Measurements from ENCODE around the gene ZNF574.
A peak's percentile ranks its signal among the peaks of the same experiment; 100 is the strongest.

ZNF574 gene

GRCh38 chr19:42115219-42115618, 39.3 kb downstream of the ZNF574 start:
- DNase-seq (ENCODE audit: low read depth) = peak; percentile 30
- H3K4me3 ChIP-seq (ENCODE audit: control insufficient read depth, low read depth, low read length) = no peak overlapping the region
- TF ChIP-seq CTCF (conservative IDR thresholded peaks at IDR 0.05; ENCODE audit: control insufficient read depth, insufficient read depth, low read depth, low read length) = no peak

DNA sequence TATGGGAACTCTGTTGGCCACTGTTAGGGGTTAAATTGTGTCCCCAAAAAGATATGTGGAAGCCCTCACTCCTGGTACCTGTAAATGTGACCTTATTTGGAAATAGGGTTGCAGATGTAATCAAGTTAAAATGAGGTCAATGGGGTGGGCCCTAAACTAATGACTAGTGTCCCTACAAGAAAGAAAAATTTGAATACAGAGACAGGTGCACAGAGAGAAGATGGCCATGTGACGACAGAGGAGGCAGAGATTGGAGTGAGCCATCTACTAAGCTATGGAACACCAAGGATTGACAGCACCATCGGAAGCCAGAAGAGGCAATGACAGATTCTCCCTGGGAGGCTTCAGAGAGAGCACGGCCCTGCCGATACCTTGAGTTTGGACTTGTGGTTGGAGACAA, 39.7 kb downstream of the ZNF574 start:
- no peak for TF ChIP-seq CTCF (conservative IDR thresholded peaks at IDR 0.05; ENCODE audit: control insufficient read depth, insufficient read depth, low read depth, low read length)
- no peak overlapping the region for H3K4me3 ChIP-seq (ENCODE audit: control insufficient read depth, low read depth, low read length)
- no peak for DNase-seq (ENCODE audit: low read depth)

DNA sequence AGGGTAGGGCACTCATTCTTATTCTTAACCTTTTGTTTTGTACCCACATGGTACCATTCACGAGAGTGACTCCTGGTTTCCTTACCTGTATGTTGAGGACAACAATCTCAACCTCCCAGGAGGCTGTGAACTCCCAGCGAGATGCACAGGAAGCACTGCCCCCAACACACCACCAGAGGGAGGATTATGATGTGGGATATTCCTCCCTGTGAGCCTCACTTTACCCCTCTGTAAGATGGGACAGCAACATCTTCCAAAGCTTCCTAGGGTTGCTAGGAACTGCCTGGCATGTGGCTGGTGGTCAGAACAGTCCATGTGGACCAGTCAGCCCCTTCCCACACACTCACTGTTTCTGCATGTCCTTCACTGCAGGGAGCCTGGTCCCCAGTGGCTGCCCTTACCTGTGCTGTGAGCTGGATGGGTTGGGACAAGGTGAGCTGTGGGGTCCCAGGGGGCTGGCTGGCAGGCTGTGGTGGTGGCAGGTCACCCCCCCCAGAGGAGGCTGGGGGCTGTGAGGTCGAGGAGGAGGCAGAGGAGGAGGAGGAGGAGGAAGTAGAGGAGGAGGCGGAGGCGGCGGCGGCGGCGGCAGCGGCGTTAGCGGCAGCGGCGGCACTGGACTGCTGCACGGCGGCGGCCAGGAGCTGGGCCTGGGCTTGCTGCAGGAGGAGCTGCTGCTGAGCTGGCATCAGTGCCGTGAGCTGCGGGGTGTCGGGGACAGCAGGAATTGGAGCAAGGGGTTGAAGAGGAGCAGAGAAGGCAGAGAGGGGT, 40.5 kb downstream of the ZNF574 start:
- peak; percentile 11 for TF ChIP-seq CTCF (conservative IDR thresholded peaks at IDR 0.05; ENCODE audit: control insufficient read depth, insufficient read depth, low read depth, low read length)
- DNase-seq (ENCODE audit: low read depth) = no peak
- H3K4me3 ChIP-seq (ENCODE audit: control insufficient read depth, low read depth, low read length) = no peak overlapping the region

- no peak for DNase-seq (ENCODE audit: low read depth)
- H3K4me3 ChIP-seq (ENCODE audit: control insufficient read depth, low read depth, low read length) = no peak overlapping the region
- TF ChIP-seq CTCF (conservative IDR thresholded peaks at IDR 0.05; ENCODE audit: control insufficient read depth, insufficient read depth, low read depth, low read length) = no peak
These were observed 41.1 kb downstream of the ZNF574 start for GRCh38 chr19:42117076-42117475.

GRCh38 chr19:42120276-42120980, 44.5 kb downstream of the ZNF574 start:
- DNase-seq (ENCODE audit: low read depth) = no peak
- H3K4me3 ChIP-seq (ENCODE audit: control insufficient read depth, low read depth, low read length) = no peak overlapping the region
- no peak for TF ChIP-seq CTCF (conservative IDR thresholded peaks at IDR 0.05; ENCODE audit: control insufficient read depth, insufficient read depth, low read depth, low read length)

DNA sequence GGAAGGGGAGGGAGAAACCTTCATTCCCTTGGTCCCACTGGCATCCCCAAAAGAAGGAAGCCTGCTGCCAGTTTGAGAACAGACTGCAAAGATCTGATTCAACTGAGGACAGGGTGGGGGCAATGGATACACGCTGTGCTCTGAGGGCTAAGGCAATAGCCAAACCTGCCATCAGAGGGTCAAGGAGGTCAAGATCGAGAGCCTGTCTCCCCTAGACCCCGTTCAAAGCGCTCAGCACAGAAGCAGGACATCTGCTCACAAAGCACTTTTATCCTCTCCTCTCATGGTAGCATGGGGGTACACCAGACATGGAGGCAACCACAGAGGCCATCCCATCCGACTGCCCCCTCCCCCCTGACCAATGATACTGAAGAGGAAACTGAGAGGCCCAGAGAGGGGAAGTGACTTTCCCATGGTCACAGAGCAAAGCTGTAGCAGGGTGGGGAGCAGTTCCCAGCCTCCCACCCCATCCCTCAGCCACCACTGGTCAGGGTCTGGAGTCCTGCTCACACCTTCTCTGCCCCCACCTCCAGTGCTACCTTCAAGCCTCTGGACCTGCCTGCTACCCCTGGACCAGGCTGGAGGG, 45.2 kb downstream of the ZNF574 start:
- DNase-seq (ENCODE audit: low read depth) = no peak
- no peak for TF ChIP-seq CTCF (conservative IDR thresholded peaks at IDR 0.05; ENCODE audit: control insufficient read depth, insufficient read depth, low read depth, low read length)
- H3K4me3 ChIP-seq (ENCODE audit: control insufficient read depth, low read depth, low read length) = no peak overlapping the region

Measured in fibroblast of mammary gland (primary cell).